CD4-positive, CD25-positive, alpha-beta regulatory T cell (primary cell): Measurements from ENCODE around the gene MUC5AC. TPM values are rescaled to one million over a fixed set of nuclear protein-coding genes. Genes with fewer than 3 reads are reported as not detected.

Experiments
- ATAC-seq, 2 donors: fragments of 150-1000 bp; cut with Tn5 transposase; one replicate each; pipeline ENCODE4 v1.10.0; 2021; ENCODE audit warnings: low read depth in 2 of 2, moderate number of reproducible peaks in 2 of 2, moderate library complexity in 1 of 2
- DNase-seq, 3 donors: peaks; one replicate each; pipeline versions ENCODE4 v3.0.0 to v3.0.0-alpha.2; 2012 to 2022; ENCODE audit warnings: mixed read lengths in 1 of 3
- H3K27ac ChIP-seq: one replicate; pipeline ENCODE4 v1.7.0; 2013; ENCODE audit warnings: mild to moderate bottlenecking, low read length; ENCODE audit not compliant: insufficient read depth, poor library complexity, severe bottlenecking
- H3K27me3 ChIP-seq: one replicate; pipeline ENCODE4 v1.7.0; 2013; ENCODE audit warnings: low read length; ENCODE audit not compliant: control insufficient read depth, insufficient read depth
- H3K36me3 ChIP-seq: one replicate; pipeline ENCODE4 v1.7.0; 2013; ENCODE audit warnings: mild to moderate bottlenecking, low read length, moderate library complexity; ENCODE audit not compliant: control insufficient read depth, insufficient read depth
- H3K4me1 ChIP-seq: 2 replicates; pipeline ENCODE4 v1.7.0; 2013; ENCODE audit warnings: mild to moderate bottlenecking, low read length; ENCODE audit not compliant: insufficient read depth, control insufficient read depth, poor library complexity, severe bottlenecking
- H3K4me3 ChIP-seq: one replicate; pipeline ENCODE4 v1.7.0; 2013; ENCODE audit warnings: low read depth, mild to moderate bottlenecking, low read length, moderate library complexity
- H3K9me3 ChIP-seq, 2 experiments: 1 replicate in 1 of 2; 2 replicates in 1 of 2; pipeline ENCODE4 v1.7.0; 2013; ENCODE audit warnings: low read length in 2 of 2, mild to moderate bottlenecking in 1 of 2, moderate library complexity in 1 of 2; ENCODE audit not compliant: control insufficient read depth in 2 of 2
- H3K27ac Mint-ChIP-seq, 3 donors: one replicate each; pipeline ENCODE4 v1.8.0; 2020 to 2022; ENCODE audit warnings: mild to moderate bottlenecking in 3 of 3, mixed read lengths in 3 of 3, moderate library complexity in 2 of 3
- H3K27me3 Mint-ChIP-seq: one replicate; pipeline ENCODE4 v1.8.0; 2022; ENCODE audit warnings: mild to moderate bottlenecking, mixed read lengths
- H3K36me3 Mint-ChIP-seq: one replicate; pipeline ENCODE4 v1.8.0; 2020; ENCODE audit warnings: mixed read lengths
- H3K4me1 Mint-ChIP-seq, 4 donors: one replicate each; pipeline ENCODE4 v1.8.0; 2020 to 2022; ENCODE audit warnings: mixed read lengths in 4 of 4, mild to moderate bottlenecking in 1 of 4
- H3K4me3 Mint-ChIP-seq, 4 donors: one replicate each; pipeline ENCODE4 v1.8.0; 2020 to 2022; ENCODE audit warnings: mild to moderate bottlenecking in 4 of 4, mixed read lengths in 4 of 4, moderate library complexity in 3 of 4
- H3K9me3 Mint-ChIP-seq, 7 donors: one replicate each; pipeline ENCODE4 v1.8.0; 2020 to 2022; ENCODE audit warnings: mixed read lengths in 7 of 7, mild to moderate bottlenecking in 3 of 7, moderate library complexity in 2 of 7
- polyA plus RNA-seq, 4 donors: library from polyadenylated mRNA; unstranded; fragments of 300-500 nt; fragmentation: Illumina TruSeq; gene quantifications; one replicate each; pipeline ENCODE4 v1.2.3, GENCODE V29; 2021
- total RNA-seq: library from RNA; stranded (reverse); gene quantifications from one replicate; pipeline ENCODE4 v1.2.3, GENCODE V29; 2022

Gene MUC5AC, protein sequence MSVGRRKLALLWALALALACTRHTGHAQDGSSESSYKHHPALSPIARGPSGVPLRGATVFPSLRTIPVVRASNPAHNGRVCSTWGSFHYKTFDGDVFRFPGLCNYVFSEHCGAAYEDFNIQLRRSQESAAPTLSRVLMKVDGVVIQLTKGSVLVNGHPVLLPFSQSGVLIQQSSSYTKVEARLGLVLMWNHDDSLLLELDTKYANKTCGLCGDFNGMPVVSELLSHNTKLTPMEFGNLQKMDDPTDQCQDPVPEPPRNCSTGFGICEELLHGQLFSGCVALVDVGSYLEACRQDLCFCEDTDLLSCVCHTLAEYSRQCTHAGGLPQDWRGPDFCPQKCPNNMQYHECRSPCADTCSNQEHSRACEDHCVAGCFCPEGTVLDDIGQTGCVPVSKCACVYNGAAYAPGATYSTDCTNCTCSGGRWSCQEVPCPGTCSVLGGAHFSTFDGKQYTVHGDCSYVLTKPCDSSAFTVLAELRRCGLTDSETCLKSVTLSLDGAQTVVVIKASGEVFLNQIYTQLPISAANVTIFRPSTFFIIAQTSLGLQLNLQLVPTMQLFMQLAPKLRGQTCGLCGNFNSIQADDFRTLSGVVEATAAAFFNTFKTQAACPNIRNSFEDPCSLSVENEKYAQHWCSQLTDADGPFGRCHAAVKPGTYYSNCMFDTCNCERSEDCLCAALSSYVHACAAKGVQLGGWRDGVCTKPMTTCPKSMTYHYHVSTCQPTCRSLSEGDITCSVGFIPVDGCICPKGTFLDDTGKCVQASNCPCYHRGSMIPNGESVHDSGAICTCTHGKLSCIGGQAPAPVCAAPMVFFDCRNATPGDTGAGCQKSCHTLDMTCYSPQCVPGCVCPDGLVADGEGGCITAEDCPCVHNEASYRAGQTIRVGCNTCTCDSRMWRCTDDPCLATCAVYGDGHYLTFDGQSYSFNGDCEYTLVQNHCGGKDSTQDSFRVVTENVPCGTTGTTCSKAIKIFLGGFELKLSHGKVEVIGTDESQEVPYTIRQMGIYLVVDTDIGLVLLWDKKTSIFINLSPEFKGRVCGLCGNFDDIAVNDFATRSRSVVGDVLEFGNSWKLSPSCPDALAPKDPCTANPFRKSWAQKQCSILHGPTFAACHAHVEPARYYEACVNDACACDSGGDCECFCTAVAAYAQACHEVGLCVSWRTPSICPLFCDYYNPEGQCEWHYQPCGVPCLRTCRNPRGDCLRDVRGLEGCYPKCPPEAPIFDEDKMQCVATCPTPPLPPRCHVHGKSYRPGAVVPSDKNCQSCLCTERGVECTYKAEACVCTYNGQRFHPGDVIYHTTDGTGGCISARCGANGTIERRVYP (N-terminal part only)
- not detected for total RNA-seq
- not detected for polyA plus RNA-seq

DNA sequence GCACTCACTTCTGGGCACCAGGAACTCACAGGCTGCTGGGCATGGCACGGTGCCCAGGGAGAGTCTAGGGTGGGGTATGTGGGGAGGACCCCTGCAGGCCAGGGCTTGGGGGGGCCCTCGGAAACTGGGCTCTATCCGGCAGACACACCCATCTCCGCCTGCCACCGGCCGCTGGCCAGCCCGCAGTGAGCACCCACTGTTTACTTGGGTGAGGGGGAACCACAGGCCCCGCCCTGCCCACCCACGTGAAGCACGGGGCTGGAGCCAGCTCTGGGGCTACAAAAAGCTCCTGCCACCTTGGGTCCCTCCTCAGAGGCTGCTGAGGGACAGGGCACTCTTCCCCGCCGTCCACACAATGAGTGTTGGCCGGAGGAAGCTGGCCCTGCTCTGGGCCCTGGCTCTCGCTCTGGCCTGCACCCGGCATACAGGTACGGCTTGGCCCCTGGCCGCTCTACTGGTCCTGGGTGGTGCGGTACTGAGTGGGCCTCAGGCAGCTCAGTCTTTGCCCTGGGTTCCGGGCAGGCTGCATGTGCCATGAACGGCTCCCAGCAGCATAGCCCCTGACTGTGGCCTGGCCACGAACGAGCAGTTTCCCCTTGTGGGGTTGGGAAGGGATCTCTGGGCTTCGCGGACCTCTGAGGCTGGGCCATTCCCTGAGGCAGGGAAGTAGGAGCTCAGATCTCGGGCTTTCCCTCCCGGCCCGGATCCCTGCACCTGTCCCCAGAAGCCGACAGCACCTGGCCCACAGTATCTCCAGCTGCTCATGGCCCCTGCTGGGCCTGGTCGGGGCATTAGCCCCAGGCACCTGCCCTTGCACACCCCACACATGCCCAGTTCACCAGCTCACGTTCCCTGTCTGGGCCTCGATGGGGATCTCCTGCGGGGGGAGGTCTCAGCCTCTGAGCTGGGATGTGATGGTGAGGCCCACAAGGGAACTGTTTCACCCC, at the start of gene MUC5AC:
Gene MUC5AC, plus strand, starts transcription at position 309 of the 947 bp plus-strand sequence. Its CDS starts 47 bp downstream, at position 356.
- Histone ChIP-seq H3K9me3 (no peaks in the 10 kb centered on the region), H3K36me3 (no peaks in the 10 kb centered on the region), H3K27ac (no peak within 1 kb of the TSS), H3K27me3 (no peaks in the 10 kb centered on the region), H3K4me3 (no peak within 1 kb of the TSS), H3K4me1 (no peaks in the 10 kb centered on the region)
- H3K4me3 Mint-ChIP-seq = no peak within 1 kb of the TSS
- no peaks in the 10 kb centered on the region for H3K4me1 Mint-ChIP-seq
- DNase-seq (no peak), ATAC-seq (no peak)
- no peaks in the 10 kb centered on the region for H3K36me3 Mint-ChIP-seq
- H3K27me3 Mint-ChIP-seq = no peaks in the 10 kb centered on the region
- no peaks in the 10 kb centered on the region for H3K9me3 Mint-ChIP-seq
- H3K27ac Mint-ChIP-seq = no peak within 1 kb of the TSS

DNA sequence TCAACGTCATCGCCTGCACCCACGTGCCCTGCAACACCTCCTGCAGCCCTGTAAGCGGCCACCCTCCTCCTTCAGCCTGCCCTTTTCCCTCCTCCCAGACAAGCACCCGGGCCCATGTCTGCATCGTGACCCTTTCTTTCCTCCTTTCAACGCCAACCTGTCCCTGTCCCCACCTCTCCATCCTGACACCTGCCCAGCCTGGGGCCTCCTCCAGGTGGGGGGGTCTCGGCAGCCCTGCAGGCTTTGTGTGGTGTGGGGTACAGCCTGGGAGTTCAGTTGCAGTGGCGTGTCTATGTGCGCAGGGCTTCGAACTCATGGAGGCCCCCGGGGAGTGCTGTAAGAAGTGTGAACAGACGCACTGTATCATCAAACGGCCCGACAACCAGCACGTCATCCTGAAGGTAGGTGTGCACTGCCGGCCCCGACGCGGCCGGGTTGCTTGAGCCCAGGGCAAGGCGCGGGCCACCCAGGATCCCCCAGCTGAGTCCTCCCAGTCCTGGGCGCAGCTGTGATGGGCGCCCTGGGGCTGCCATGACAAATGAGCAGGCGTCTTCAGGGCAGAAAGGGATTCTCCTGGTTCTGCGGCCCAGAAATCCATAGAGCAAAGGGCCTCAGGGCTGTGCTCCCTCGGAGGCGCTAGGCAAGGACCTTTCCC, 49.4 kb upstream of the MUC5AC start:
- Mint-ChIP-seq H3K4me1 (no peaks in the 10 kb centered on the region), H3K36me3 (no peaks in the 10 kb centered on the region), H3K4me3 (no peak overlapping the region), H3K27me3 (no peaks in the 10 kb centered on the region), H3K27ac (peak overlapping the region in 1 of 3 donors; percentile 14), H3K9me3 (peaks cover 0 to 1% (median 0%) of the 10 kb centered on the region in 7 donors)
- H3K36me3 ChIP-seq = no peaks in the 10 kb centered on the region
- no peak overlapping the region for H3K27ac ChIP-seq
- ATAC-seq (no peak), DNase-seq (no peak)
- no peak overlapping the region for H3K4me3 ChIP-seq
- H3K4me1 ChIP-seq = no peaks in the 10 kb centered on the region
- no peaks in the 10 kb centered on the region for H3K9me3 ChIP-seq
- H3K27me3 ChIP-seq = no peaks in the 10 kb centered on the region

DNA sequence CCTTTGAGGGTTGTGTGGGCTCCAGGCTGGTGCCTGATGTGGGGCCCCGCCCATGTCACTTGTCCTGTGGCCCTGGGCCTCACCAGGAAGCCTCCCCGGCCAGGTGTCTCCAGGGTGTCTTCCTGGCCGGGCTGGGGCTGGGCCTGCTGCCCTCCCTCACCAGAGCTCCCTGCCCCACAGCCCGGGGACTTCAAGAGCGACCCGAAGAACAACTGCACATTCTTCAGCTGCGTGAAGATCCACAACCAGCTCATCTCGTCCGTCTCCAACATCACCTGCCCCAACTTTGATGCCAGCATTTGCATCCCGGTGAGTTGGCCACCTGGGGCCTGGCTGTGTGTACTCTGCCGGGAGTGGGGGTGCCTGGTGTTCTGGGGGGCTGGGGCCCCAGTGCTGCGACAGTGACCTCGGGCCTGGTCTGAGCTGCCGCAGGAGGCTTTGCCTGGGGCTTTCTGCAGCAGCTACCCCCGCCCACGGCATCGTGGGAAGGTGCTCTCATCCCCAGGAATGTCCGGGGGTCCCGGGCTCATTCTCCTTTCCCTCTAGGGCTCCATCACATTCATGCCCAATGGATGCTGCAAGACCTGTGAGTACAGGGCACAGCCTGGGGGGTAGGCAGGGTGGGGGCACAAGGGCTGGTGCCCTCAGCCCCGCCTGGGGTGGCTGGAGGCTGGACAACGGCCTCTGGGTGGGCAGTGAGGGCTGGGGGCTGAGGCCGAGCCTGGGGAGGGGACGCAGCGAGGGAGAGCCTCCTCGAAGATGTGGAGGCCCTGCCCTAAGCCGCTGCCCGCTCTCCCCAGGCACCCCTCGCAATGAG, 48.4 kb upstream of the MUC5AC start:
- DNase-seq (no peak), ATAC-seq (no peak)
- H3K27ac Mint-ChIP-seq = no peak overlapping the region
- H3K36me3 Mint-ChIP-seq = no peaks in the 10 kb centered on the region
- no peaks in the 10 kb centered on the region for H3K27me3 Mint-ChIP-seq
- H3K36me3 ChIP-seq = no peaks in the 10 kb centered on the region
- H3K4me3 Mint-ChIP-seq = no peak overlapping the region
- no peaks in the 10 kb centered on the region for H3K4me1 ChIP-seq
- H3K27me3 ChIP-seq = no peaks in the 10 kb centered on the region
- no peaks in the 10 kb centered on the region for H3K4me1 Mint-ChIP-seq
- H3K27ac ChIP-seq = no peak overlapping the region
- no peak overlapping the region for H3K4me3 ChIP-seq
- peaks cover 0 to 1% (median 0%) of the 10 kb centered on the region in 7 donors for H3K9me3 Mint-ChIP-seq
- H3K9me3 ChIP-seq = no peaks in the 10 kb centered on the region

DNA sequence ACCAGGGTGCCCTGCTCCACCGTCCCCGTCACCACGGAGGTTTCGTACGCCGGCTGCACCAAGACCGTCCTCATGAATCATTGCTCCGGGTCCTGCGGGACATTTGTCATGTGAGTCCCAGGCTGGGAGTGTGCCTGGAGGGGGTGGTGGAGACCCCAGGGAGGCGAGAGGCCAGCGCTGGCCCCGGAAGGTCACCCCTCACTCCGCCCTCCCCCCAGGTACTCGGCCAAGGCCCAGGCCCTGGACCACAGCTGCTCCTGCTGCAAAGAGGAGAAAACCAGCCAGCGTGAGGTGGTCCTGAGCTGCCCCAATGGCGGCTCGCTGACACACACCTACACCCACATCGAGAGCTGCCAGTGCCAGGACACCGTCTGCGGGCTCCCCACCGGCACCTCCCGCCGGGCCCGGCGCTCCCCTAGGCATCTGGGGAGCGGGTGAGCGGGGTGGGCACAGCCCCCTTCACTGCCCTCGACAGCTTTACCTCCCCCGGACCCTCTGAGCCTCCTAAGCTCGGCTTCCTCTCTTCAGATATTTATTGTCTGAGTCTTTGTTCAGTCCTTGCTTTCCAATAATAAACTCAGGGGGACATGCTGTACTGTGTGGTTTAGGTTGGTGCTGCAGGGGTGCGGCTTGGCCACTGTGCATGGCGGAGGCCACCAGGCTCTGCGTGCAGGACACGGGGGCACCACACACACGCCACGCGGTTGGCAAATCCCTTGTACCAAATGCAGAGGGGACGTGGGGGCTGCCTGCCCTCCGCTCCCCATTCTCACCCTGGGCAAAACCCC, 47.6 kb upstream of the MUC5AC start:
- H3K36me3 Mint-ChIP-seq = no peaks in the 10 kb centered on the region
- no peak overlapping the region for H3K4me3 Mint-ChIP-seq
- Histone ChIP-seq H3K27ac (no peak overlapping the region), H3K27me3 (no peaks in the 10 kb centered on the region), H3K4me3 (no peak overlapping the region), H3K4me1 (no peaks in the 10 kb centered on the region), H3K9me3 (no peaks in the 10 kb centered on the region), H3K36me3 (no peaks in the 10 kb centered on the region)
- H3K4me1 Mint-ChIP-seq = no peaks in the 10 kb centered on the region
- H3K27me3 Mint-ChIP-seq = no peaks in the 10 kb centered on the region
- DNase-seq (no peak), ATAC-seq (no peak)
- peaks cover 0 to 1% (median 0%) of the 10 kb centered on the region in 7 donors for H3K9me3 Mint-ChIP-seq
- no peak overlapping the region for H3K27ac Mint-ChIP-seq

DNA sequence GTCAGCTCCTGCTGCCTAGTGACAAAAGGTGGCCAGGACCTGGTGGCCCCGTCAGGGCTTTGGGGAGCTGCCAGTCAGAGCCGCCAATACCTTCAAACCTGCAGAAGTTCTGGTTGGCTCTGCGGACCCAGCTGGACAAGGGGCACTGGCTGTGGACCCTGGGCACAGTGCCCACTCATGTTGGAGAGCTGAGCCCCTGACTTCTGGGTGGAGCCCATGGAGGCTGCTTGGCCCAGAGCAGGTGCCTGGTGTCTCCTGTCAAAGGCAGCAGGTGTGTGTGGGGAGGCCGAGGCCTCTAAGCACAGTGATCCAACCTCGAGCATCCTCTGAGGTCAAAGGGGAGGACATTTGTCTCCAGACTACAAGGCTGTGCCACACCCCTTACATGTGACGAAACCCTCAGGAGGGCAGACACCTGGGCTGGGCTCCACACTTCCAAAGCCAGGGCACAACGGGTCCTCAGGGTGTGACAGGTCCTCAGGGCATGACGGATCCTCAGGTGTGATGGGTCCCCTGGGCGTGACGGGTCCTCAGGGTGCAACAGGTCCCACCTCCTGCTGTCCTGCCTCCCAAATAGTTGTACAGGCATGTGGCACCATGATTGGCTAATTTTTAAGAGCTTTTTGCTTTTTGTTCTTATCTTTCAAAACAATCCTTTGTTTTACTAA, 46.1 kb upstream of the MUC5AC start:
- ATAC-seq = no peak
- Histone ChIP-seq H3K27me3 (no peaks in the 10 kb centered on the region), H3K36me3 (no peaks in the 10 kb centered on the region), H3K4me1 (no peaks in the 10 kb centered on the region), H3K9me3 (no peaks in the 10 kb centered on the region), H3K27ac (no peak overlapping the region), H3K4me3 (no peak overlapping the region)
- H3K9me3 Mint-ChIP-seq = peaks cover 0 to 1% (median 0%) of the 10 kb centered on the region in 7 donors
- no peaks in the 10 kb centered on the region for H3K27me3 Mint-ChIP-seq
- DNase-seq = no peak
- H3K4me1 Mint-ChIP-seq = no peaks in the 10 kb centered on the region
- peak overlapping the region in 1 of 3 donors; percentile 14 for H3K27ac Mint-ChIP-seq
- H3K4me3 Mint-ChIP-seq = no peak overlapping the region
- H3K36me3 Mint-ChIP-seq = no peaks in the 10 kb centered on the region
